Peyer's patch (tissue), 4 donors: ENCODE data around the gene KSR2.

Source experiments
- POLR2A ChIP-seq, 2 donors: fragments of 450-650 bp; IDR thresholded peaks; one replicate each; pipeline ENCODE4 v1.5.1; 2017; ENCODE audit warnings: antibody characterized with exemption in 2 of 2, mild to moderate bottlenecking in 2 of 2, moderate library complexity in 2 of 2
- TF ChIP-seq, protein P1 (sequence below), 6 experiments: fragments of 450-650 bp in 4 of 6; fragments of 200-600 bp in 2 of 6; sonication (generic) in 1 of 6; IDR thresholded peaks; one replicate each; pipeline ENCODE4 v1.5.1; 2017 to 2019; ENCODE audit warnings: antibody characterized with exemption in 6 of 6, mild to moderate bottlenecking in 3 of 6, moderate library complexity in 1 of 6

GRCh38 chr12:117867348-117867747, 101.4 kb downstream of the KSR2 start:
- TF ChIP-seq, protein P1, sequence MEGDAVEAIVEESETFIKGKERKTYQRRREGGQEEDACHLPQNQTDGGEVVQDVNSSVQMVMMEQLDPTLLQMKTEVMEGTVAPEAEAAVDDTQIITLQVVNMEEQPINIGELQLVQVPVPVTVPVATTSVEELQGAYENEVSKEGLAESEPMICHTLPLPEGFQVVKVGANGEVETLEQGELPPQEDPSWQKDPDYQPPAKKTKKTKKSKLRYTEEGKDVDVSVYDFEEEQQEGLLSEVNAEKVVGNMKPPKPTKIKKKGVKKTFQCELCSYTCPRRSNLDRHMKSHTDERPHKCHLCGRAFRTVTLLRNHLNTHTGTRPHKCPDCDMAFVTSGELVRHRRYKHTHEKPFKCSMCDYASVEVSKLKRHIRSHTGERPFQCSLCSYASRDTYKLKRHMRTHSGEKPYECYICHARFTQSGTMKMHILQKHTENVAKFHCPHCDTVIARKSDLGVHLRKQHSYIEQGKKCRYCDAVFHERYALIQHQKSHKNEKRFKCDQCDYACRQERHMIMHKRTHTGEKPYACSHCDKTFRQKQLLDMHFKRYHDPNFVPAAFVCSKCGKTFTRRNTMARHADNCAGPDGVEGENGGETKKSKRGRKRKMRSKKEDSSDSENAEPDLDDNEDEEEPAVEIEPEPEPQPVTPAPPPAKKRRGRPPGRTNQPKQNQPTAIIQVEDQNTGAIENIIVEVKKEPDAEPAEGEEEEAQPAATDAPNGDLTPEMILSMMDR (IDR thresholded peaks at IDR 0.05), result no peak
- no peak for TF ChIP-seq POLR2A (IDR thresholded peaks at IDR 0.05)
